RWPE2 (cell line): ENCODE results near the gene OTUD7B.

Experiments
- ATAC-seq: fragments of 200-7000 bp; cut with Tn5 transposase; 3 replicates; pipeline ENCODE4 v1.9.1; 2021; ENCODE audit warnings: low read depth
- DNase-seq: peaks from one replicate; pipeline ENCODE4 v3.0.0-alpha.2; 2020; ENCODE audit warnings: low spot score
- H3K27ac ChIP-seq: fragments of 450-650 bp; 2 replicates; pipeline ENCODE4 v1.5.1; 2017; ENCODE audit warnings: mild to moderate bottlenecking; ENCODE audit not compliant: poor library complexity, severe bottlenecking
- H3K27me3 ChIP-seq: fragments of 250-450 bp; sonication (Bioruptor Pico); 2 replicates; pipeline ENCODE4 v1.5.1; 2021; ENCODE audit warnings: mild to moderate bottlenecking, moderate library complexity; ENCODE audit not compliant: insufficient read depth, poor library complexity, severe bottlenecking
- H3K36me3 ChIP-seq: fragments of 250-450 bp; sonication (Bioruptor Pico); 2 replicates; pipeline ENCODE4 v1.5.1; 2020; ENCODE audit warnings: low read depth, mild to moderate bottlenecking, moderate library complexity
- H3K4me1 ChIP-seq: fragments of 250-450 bp; sonication (Bioruptor Pico); 2 replicates; pipeline ENCODE4 v1.5.1; 2021; ENCODE audit warnings: mild to moderate bottlenecking, moderate library complexity; ENCODE audit not compliant: insufficient read depth, poor library complexity, severe bottlenecking
- H3K4me3 ChIP-seq: fragments of 250-450 bp; sonication (Bioruptor Pico); 2 replicates; pipeline ENCODE4 v1.5.1; 2021; ENCODE audit warnings: mild to moderate bottlenecking, moderate library complexity; ENCODE audit not compliant: severe bottlenecking
- H3K9me3 ChIP-seq: fragments of 250-450 bp; sonication (Bioruptor Pico); 2 replicates; pipeline ENCODE4 v1.5.1; 2021; ENCODE audit warnings: mild to moderate bottlenecking, moderate library complexity; ENCODE audit not compliant: severe bottlenecking
- CTCF ChIP-seq: fragments of 450-650 bp; IDR thresholded peaks from one replicate; pipeline ENCODE4 v1.5.1; 2017; ENCODE audit warnings: mild to moderate bottlenecking, moderate library complexity; ENCODE audit not compliant: poor library complexity, severe bottlenecking

The OTUD7B gene

DNA sequence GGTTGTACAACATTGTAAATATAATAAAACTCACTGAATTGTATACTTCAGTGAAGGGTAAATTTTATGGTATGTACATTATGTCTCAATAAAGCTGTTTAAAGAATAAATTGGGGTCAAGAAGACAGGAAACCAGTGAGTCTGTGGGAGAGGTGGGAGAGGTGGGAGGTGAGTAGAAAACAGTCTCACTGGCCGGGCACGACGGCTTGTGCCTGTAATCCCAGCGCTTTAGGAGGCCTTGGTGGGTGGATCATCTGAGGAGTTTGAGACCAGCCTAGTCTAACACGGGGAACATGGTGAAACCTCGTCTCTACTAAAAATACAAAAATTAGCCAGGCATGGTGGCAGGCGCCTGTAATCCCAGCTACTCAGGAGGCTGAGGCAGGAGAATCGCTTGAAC, 78.1 kb downstream of the OTUD7B start:
- no peak for TF ChIP-seq CTCF
- ATAC-seq (no peak), DNase-seq (no peak)
- H3K4me1 ChIP-seq = peaks cover 16% of the 10 kb centered on the region
- peaks cover 15% of the 10 kb centered on the region for H3K36me3 ChIP-seq
- H3K27ac ChIP-seq = no peak overlapping the region
- no peak overlapping the region for H3K4me3 ChIP-seq
- H3K9me3 ChIP-seq = no peaks in the 10 kb centered on the region
- no peaks in the 10 kb centered on the region for H3K27me3 ChIP-seq

- Histone ChIP-seq H3K4me1 (peaks cover 17% of the 10 kb centered on the region), H3K27me3 (no peaks in the 10 kb centered on the region), H3K27ac (peak overlapping the region; percentile 24), H3K36me3 (peaks cover 24% of the 10 kb centered on the region), H3K4me3 (no peak overlapping the region), H3K9me3 (no peaks in the 10 kb centered on the region)
- no peak for ATAC-seq
- DNase-seq = no peak
- no peak for TF ChIP-seq CTCF
Measured at GRCh38 chr1:149931212-149931790, 79.2 kb downstream of the OTUD7B start.

DNA sequence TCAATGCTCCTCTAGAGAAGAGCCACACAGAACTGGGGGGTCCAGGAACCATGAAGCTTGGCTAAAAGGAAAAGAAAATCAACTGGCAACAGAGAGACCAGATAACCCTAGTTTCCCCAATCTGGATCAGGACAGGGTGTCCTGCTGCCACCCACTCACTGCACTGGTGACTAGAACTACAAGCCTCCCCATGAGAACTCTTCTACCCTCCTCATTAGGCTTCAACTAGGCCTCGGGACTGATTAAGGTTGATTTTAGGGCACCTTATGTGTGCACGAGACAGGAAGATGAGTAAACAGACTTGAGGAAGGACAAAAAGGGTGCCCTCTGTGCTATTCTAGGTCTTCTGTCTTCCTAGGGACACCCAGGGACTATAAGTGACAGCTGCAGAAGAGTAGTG, 80.7 kb downstream of the OTUD7B start:
- no peak overlapping the region for H3K27ac ChIP-seq
- TF ChIP-seq CTCF = no peak
- H3K36me3 ChIP-seq = peaks cover 38% of the 10 kb centered on the region
- H3K27me3 ChIP-seq = no peaks in the 10 kb centered on the region
- no peak for DNase-seq
- no peaks in the 10 kb centered on the region for H3K9me3 ChIP-seq
- ATAC-seq = no peak
- no peak overlapping the region for H3K4me3 ChIP-seq
- H3K4me1 ChIP-seq = peaks cover 21% of the 10 kb centered on the region

- DNase-seq = no peak
- ATAC-seq = no peak
- TF ChIP-seq CTCF = no peak
- Histone ChIP-seq H3K4me3 (peak overlapping the region; percentile 55), H3K9me3 (no peaks in the 10 kb centered on the region), H3K27ac (peak overlapping the region; percentile 63), H3K4me1 (peaks cover 21% of the 10 kb centered on the region), H3K36me3 (peaks cover 53% of the 10 kb centered on the region), H3K27me3 (no peaks in the 10 kb centered on the region)
Measured at GRCh38 chr1:149928401-149928724, 82.2 kb downstream of the OTUD7B start.

DNA sequence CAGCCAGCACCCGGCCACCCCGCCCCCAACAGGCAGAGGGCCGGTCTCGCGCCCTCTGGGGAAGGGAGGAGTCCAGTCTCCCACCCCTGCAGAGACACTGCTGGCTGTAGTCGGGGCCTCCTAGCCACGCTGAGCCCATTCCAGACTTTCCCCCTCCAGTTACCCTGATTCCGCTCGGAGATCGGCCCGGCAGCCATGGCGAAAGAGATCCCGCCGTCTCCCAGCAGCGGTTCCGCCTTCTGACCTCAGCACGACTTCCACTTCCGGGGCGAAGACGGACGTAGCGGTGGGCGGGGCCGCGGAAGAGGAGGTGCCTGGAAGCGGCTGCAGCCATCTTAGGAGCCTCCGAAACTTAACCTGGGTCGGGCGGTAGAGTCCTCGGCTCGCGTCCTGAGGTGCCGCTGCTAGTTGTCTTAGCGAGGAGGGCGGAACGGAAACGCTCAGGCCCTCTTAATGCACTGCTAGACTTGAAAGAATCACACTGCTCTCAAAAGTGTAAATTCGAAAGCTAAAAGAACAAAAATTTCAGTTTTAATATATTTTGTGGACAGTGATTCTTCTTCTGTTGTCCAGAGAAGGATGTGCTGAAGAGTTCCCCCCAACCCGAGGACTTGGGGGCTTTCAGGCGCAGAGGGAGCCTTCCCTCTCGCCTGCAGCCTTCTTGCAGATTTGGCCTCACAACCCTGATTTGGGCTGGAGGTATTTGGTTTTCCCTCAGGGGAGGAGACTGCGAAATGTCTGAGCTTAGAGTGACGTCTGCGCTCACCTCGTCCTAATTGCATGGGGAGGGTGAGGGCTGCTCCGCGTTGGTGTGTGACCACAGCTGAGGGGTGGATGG, 82.7 kb downstream of the OTUD7B start, which contains the start of gene SF3B4:
Gene SF3B4, minus strand, starts transcription at position 241 of the 838 bp plus-strand sequence. Its CDS starts 44 bp downstream, at position 197.
- Histone ChIP-seq H3K27ac (peak within 1 kb of the TSS; percentile 63), H3K36me3 (peaks cover 59% of the 10 kb centered on the region), H3K9me3 (no peaks in the 10 kb centered on the region), H3K4me1 (peaks cover 21% of the 10 kb centered on the region), H3K27me3 (no peaks in the 10 kb centered on the region), H3K4me3 (peak within 1 kb of the TSS; percentile 55)
- DNase-seq = peak; percentile 94
- ATAC-seq = peak; percentile 97
- no peak for TF ChIP-seq CTCF
